HG03025 (cell line): ENCODE measurements around the gene DHODH.
A peak's percentile ranks its signal among the peaks of the same experiment; 100 is the strongest.
"Not testable (repeated sequence)": the region's sequence is repeated elsewhere in the genome, so short reads cannot be mapped to it uniquely, and the experiment has no call there.

Experiments used
- ATAC-seq: cut with Tn5 transposase; IDR thresholded peaks from one replicate; pipeline ENCODE4 v1.9.1; 2021; ENCODE audit warnings: mild to moderate bottlenecking, moderate library complexity; ENCODE audit not compliant: unreplicated experiment, low FRiP score

Gene DHODH

DNA sequence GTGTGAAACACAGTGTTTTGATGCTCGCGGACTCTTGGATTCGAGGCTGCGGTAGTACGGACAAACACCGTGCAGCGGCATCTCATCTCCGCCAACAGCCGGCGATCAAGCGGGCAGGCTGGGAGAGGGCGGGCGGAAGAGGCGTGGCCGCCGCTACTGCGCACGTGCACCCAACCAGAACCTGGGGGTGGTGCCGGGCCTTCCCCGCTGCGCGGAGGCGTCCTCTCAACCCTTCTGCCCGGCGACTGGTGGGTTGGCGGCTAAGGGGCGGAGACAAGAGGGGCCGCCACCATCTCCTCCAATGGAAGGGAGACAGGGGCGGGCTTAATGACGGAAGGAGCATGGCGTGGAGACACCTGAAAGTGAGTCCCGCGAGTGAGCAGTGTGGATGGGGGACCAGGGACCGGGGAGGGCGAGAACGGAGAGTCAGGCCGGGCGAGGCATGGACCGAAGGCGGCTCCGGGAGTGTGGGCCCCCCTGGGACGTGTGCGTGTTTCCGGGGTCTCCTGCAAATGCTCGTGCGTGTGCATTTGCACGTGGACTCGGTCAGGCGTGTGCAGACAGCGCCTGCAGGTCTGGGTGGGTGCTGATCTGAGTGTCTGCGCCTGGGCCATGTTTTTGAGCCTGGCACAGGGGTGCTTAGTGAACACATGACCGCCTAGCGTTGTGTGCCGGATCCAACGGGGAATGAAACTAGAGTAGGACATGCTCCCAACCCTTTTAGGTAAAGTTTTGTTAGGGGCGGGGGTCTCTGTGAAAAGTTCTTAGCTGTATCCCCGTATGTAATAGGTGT is at the start of gene DHODH:
TSS of gene DHODH (plus strand) at position 321 of the 793 bp plus-strand sequence. CDS start at position 342, 21 bp downstream.
- ATAC-seq: peak; percentile 99

GRCh38 chr16:71961066-71962039 is 47.2 kb upstream of the DHODH start:
- peak; percentile 51 for ATAC-seq

DNA sequence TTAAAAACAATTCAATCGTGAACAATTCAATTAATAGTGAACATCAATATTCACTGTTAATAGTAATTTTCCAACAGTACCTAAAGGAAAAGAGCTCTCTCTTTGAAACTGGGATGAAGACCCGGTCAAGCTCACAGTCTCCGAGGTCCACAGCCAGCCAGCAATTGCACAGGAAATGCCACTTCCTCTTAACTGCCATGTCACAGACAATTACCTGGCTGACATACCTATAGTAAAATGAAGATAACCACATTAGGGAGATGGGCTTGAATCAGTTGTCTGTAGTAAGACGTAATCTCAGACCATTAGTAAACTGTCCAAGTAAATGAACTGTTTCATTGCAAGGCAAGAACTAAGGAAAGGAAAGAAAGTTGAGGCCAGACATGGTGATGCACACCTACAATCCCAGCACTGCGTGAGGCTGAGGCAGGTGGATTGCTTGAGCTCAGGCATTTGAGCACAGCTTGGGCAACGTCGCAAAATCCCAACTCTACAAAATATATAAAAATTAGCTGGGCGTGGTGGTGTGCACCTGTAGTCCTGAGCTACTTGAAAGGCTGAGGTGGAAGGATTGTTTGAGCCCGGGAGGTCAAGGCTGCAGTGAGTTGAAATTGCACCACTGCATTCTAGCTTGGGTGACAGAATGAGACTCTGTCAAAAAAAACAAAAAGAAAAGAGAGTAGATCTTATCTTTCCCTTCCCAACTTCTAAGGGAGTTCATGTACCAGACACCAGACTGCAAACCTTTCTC is 45.2 kb upstream of the DHODH start:
- ATAC-seq: no peak

DNA sequence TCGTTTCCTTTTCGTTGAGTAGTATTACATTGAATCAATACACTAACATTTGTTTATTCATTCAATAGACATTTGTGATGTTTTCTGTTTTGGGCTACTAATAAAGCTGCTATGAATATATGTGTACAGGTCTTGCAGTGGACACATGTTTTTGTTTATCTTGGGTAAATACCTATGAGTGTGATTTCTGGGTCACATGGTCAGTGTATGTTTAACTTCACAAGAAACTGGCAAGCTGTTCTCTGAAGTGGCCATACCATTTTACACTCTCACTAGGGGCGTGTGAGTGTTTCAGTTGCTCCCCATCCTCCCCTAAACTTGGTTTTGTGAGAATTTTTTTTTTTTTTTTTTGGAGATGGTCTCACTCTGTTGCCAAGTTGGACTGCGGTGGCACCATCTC is 43.3 kb upstream of the DHODH start:
- ATAC-seq: no peak

DNA sequence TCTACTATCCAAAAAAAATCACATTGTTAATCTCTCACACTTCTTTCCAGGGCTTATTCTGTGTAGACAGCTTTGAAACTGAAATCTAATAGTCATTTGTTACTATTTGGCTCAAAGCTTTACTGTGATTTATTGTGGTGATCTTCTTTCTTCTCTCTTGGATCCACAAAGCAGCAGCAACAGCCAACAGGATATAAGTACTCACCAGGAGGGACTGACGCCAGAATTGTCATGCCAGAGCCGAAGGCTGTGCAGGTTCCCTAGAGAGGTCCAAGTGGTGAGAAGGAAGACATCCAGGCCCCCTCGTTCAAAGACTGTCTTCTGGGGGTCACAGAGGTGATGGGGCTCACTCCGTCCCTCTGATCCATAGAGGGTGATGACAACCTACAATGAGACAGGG is 41.6 kb upstream of the DHODH start:
- no peak for ATAC-seq

GRCh38 chr16:71969353-71969752 is 39.2 kb upstream of the DHODH start:
- ATAC-seq: no peak

- ATAC-seq: no peak
These were observed 37.0 kb upstream of the DHODH start for GRCh38 chr16:71971571-71971970.

GRCh38 chr16:71972356-71972755 is 36.2 kb upstream of the DHODH start:
- no peak for ATAC-seq

- ATAC-seq: no peak
These were observed 35.5 kb upstream of the DHODH start for GRCh38 chr16:71973001-71973400.

GRCh38 chr16:71974068-71974818 is 34.3 kb upstream of the DHODH start:
- no peak for ATAC-seq

GRCh38 chr16:71985262-71985974 is 23.1 kb upstream of the DHODH start:
- ATAC-seq: no peak

GRCh38 chr16:71986131-71986530 is 22.4 kb upstream of the DHODH start:
- ATAC-seq: no peak

GRCh38 chr16:71995038-71995437 is 13.5 kb upstream of the DHODH start:
- no peak for ATAC-seq

- not testable (repeated sequence) for ATAC-seq
These were observed 11.0 kb upstream of the DHODH start for GRCh38 chr16:71997578-71997977.

GRCh38 chr16:72001180-72001874 is 7.2 kb upstream of the DHODH start:
- ATAC-seq: no peak

- no peak for ATAC-seq
These were observed 5.9 kb upstream of the DHODH start for GRCh38 chr16:72002619-72003018.

- ATAC-seq: not testable (repeated sequence)
These were observed 500 bp upstream of the DHODH start for GRCh38 chr16:72008065-72008423.

GRCh38 chr16:72009779-72010178 is 1.2 kb downstream of the DHODH start:
- ATAC-seq: no peak

DNA sequence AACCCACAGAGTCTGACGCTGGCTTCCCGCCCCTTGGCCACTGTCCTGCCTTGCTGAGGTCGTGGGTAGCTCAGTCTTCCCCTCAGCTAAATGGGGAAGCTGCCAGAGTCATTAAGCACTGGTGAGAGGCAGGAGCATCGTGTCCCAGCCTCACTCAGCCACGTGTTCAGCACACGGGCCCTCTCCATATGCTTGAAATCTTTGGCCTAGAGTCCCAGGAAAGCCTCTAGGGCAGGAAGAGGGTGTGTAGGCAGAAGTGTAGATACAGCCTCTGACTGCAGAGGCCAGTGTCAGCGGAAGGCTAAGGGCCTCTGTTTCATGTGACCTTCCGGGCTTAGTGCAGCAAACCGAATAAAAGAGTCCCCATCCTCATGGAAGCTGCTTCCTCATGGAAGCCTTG is 4.1 kb downstream of the DHODH start:
- no peak for ATAC-seq
